Stimulated activated CD4-positive, alpha-beta T cell treated with anti-CD3 and anti-CD28 coated beads, Interleukin-1b, Interleukin-23, amount 100 ng/mL, for 24 hours (primary cell): ENCODE results near the gene HADHB.
"Not testable (repeated sequence)": the region's sequence is repeated elsewhere in the genome, so short reads cannot be mapped to it uniquely, and the experiment has no call there.

Experiments used
- DNase-seq, 4 experiments: peaks; one replicate each; pipeline ENCODE4 v3.0.0-alpha.2; 2020; ENCODE audit warnings: low read depth in 4 of 4, low spot score in 1 of 4

HADHB gene

GRCh38 chr2:26292646-26293045 lies 47.9 kb downstream of the HADHB start:
- DNase-seq = no peak

- no peak for DNase-seq
These were observed 50.8 kb downstream of the HADHB start for GRCh38 chr2:26295511-26295910.

GRCh38 chr2:26297061-26297460 lies 52.3 kb downstream of the HADHB start:
- DNase-seq = no peak

GRCh38 chr2:26298286-26298637 lies 53.5 kb downstream of the HADHB start:
- DNase-seq = no peak

- peak in 1 of 4 experiments; percentile 12 for DNase-seq
These were observed 54.1 kb downstream of the HADHB start for GRCh38 chr2:26298638-26299393.

- DNase-seq = no peak
These were observed 54.8 kb downstream of the HADHB start for GRCh38 chr2:26299471-26300101.

GRCh38 chr2:26300234-26300925 lies 55.6 kb downstream of the HADHB start:
- DNase-seq = peak in 1 of 4 experiments; percentile 9

- no peak for DNase-seq
These were observed 58.1 kb downstream of the HADHB start for GRCh38 chr2:26302846-26303245.

- DNase-seq = not testable (repeated sequence)
These were observed 60.4 kb downstream of the HADHB start for GRCh38 chr2:26305094-26305493.

- DNase-seq = no peak
These were observed 60.8 kb downstream of the HADHB start for GRCh38 chr2:26305540-26305939.

- DNase-seq = no peak
These were observed 65.2 kb downstream of the HADHB start for GRCh38 chr2:26309921-26310320.

GRCh38 chr2:26312471-26312870 lies 67.7 kb downstream of the HADHB start:
- DNase-seq = no peak

GRCh38 chr2:26313446-26313845 lies 68.7 kb downstream of the HADHB start:
- DNase-seq = no peak

GRCh38 chr2:26314243-26314642 lies 69.5 kb downstream of the HADHB start:
- no peak for DNase-seq

GRCh38 chr2:26316041-26316440 lies 71.3 kb downstream of the HADHB start:
- DNase-seq = no peak

- no peak for DNase-seq
These were observed 72.1 kb downstream of the HADHB start for GRCh38 chr2:26316845-26317244.

- DNase-seq = no peak
These were observed 72.8 kb downstream of the HADHB start for GRCh38 chr2:26317377-26318105.

GRCh38 chr2:26318950-26319349 lies 74.2 kb downstream of the HADHB start:
- DNase-seq = no peak

- DNase-seq = not testable (repeated sequence)
These were observed 79.7 kb downstream of the HADHB start for GRCh38 chr2:26324479-26324878.

- DNase-seq = no peak
These were observed 80.2 kb downstream of the HADHB start for GRCh38 chr2:26324903-26325302.

GRCh38 chr2:26325851-26326250 lies 81.1 kb downstream of the HADHB start:
- DNase-seq = no peak

GRCh38 chr2:26326514-26326913 lies 81.8 kb downstream of the HADHB start:
- no peak for DNase-seq
